Activated CD8-positive, alpha-beta memory T cell treated with anti-CD3 and anti-CD28 coated beads for 1 hour (primary cell): ENCODE results near the gene IGF1.

Experiments used
- DNase-seq, 2 donors: peaks; one replicate each; pipeline ENCODE4 v3.0.0-alpha.2; 2020; ENCODE audit warnings: low read depth in 1 of 2; ENCODE audit errors: extremely low read depth in 1 of 2

Gene IGF1

DNA sequence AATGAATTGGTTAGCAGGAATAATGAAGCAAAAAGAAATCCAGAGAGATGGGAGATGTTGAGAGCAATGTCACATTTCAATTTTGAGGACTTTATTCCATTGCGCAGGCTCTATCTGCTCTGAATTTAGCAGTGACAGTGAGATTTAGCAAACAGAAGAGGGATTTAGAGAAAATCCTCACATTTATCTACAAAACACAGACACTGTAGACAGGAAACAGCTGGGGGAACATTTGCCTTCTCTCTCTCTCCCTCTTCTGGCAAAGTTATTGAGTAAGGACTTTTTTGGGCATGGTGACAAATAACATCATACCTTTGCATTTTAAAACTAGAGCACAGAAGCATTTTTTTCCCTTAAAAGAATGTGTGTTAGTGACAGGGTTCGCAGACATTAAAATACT, at the start of gene IGF1:
IGF1 (minus strand) TSS at position 158 of the 400 bp plus-strand sequence. CDS start 182 bp downstream, outside the sequence.
- no peak for DNase-seq

DNA sequence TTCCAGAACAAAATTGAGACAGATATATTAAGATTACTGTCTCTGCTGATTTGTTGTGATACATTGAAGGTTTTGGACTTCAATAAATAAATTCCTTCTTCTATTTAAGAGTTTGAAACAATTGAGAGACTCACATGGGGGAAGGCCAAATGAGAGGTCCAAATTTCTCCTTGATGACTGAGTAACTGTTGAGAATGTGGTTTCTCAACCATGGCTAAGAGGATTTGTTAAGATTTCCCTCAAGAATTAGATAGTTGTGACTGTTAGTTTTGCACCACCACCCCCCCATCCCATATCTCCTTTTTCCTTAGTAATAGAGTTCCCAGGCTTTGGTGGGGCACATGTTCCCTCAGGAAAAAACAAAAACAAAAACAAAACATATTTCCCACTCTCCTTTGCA, 47.7 kb upstream of the IGF1 start:
- no peak for DNase-seq

DNA sequence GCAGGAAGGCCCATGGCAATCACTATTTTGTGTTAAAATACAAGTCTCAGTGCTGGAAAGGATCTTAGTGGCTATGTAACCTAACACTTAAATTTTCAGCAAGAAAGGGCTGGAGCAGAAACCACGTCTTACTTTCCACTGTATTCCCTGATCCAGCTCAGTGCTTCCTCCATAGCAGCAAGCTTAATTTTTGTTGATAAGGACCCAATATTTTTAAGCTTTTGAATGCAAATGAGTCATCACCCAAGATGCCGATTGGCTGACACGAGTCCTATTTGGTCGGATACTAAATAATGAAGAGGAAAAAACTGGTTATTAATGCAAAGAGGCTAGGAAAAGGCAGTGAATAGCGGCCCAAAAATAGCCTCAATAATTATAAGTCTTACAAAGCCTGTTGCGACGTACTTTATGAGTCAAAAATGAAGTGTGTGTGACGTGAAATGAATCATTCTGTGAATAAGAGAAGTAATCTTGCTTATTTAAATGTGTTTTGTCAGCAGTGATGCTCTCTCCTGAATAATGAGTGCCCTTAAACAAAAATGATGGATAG, 46.9 kb upstream of the IGF1 start:
- DNase-seq, result no peak

GRCh38 chr12:102526656-102527055, 46.3 kb upstream of the IGF1 start:
- DNase-seq, result no peak

DNA sequence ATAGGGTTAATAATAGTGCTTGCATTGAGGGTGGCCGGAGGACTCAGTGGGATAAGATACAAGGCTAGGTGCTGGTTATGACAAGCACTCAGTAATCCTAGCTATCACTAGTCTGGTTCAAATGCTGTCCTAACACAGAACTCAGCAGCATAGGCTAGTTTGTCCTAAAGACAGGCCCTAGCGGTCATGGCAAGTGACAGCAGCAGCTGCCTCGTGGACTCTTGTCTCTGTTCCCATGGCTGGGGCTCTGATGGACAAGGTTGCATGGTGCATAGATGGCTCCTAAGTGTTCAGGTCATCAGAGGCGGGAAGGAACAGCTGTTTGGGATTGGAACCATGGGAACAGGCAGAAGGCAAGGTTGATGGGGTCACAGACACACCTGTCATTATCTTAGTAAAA, 42.4 kb upstream of the IGF1 start:
- DNase-seq, result no peak

GRCh38 chr12:102521662-102522277, 41.4 kb upstream of the IGF1 start:
- DNase-seq, result no peak

DNA sequence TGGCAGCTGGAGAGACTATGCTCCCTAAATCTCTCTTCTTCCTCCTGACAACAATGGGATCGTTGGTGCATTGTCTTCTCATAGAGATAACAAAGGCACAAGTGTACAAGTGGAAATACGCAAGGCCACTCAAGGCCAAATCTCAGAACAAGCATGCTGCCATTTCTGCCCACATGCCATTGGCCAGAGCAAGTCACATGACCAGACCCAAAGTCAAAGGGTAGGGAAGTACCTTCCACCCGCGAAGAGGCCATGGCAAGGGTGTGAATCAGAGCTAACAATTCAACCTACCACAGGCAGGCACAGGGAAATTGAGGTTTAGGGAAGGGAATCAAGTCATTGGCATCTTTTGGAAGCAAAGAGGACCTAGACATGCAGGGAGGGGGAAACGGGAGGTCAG, 38.5 kb upstream of the IGF1 start:
- DNase-seq, result no peak

- DNase-seq, result no peak
These were observed 34.3 kb upstream of the IGF1 start for GRCh38 chr12:102514696-102515095.

DNA sequence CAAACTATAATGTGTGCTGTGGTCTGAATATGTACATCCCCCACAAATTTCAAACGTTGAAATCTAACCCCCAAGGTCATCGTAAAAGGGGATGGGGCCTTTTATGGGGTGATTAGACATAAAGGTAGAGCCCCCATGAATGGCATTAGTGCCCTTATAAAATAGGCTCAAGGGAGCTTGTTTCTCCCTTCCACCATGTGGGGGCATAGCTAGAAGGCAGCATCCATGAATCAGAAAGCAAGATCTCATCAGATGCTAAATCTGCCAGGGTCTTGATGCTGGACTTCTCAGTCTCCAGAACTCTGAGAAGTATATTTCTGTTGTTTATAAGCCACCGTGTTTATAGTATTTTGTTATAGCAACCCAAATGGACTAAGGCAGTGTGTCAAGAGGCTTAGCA, 33.4 kb upstream of the IGF1 start:
- no peak for DNase-seq

DNA sequence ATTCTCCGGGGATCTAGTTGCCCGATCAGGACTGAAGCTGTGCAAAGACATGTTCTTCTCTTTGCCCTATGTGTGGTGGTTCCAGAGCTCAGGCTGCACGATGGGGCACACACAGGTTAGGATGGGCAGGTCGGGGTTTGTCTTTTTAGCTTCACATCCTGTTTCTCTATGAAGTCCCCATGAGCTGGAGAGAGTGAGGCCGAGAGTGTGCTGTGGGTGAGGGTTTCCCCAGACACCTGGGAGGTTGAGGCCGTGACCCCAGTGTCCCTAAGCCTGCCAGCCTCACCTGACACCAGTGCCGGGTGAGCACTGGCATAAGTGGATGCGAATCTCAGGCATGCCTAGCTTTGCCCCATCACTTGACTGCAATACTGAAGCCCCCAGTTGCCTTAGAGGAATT, 32.9 kb upstream of the IGF1 start:
- no peak for DNase-seq

- no peak for DNase-seq
These were observed 32.2 kb upstream of the IGF1 start for GRCh38 chr12:102512523-102512922.

GRCh38 chr12:102511575-102511974, 31.2 kb upstream of the IGF1 start:
- DNase-seq, result no peak

GRCh38 chr12:102510463-102510862, 30.1 kb upstream of the IGF1 start:
- DNase-seq, result no peak

GRCh38 chr12:102510031-102510430, 29.7 kb upstream of the IGF1 start:
- no peak for DNase-seq

GRCh38 chr12:102509123-102509626, 28.8 kb upstream of the IGF1 start:
- no peak for DNase-seq

GRCh38 chr12:102508052-102508451, 27.7 kb upstream of the IGF1 start:
- DNase-seq, result no peak

- DNase-seq, result no peak
These were observed 26.9 kb upstream of the IGF1 start for GRCh38 chr12:102507301-102507700.

GRCh38 chr12:102504871-102505270, 24.5 kb upstream of the IGF1 start:
- DNase-seq, result no peak

DNA sequence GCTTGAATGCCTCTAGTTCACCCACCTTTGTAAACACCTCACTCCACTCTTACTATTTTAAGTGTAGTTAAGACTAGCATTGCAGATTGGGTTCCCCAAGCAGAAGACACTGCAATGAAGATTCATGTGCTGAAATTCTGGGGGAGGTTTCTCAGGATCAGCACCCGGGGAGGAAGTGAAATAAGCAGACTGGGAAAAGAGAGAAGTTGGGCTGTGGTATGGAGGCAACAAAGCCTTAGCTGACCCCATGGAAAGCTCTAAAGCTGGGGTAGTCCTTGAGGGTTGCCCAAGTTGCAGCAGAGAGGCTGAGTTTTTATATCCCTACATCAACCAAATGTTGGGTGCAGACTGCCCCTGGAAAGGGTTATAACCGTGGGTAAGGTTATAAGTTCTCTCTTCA, 23.9 kb upstream of the IGF1 start:
- no peak for DNase-seq

DNA sequence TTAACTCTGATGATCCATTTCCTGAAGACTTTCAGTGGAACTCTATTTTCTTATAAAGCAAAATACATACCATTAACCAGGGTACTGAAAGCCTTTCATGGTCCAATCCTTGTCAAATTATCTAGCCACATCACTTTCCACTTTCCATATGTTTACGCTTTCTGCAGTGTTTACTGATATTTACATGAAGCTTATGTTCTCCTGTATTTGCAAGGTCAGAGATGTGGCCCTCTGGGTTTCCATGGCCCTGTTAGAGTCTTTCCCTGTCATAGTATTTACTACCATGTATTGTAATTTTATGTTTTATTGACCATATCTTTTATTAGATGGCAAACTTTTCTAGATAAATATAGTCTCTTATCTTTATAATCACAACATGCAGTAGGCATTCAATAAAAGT, 23.5 kb upstream of the IGF1 start:
- DNase-seq, result no peak

DNA sequence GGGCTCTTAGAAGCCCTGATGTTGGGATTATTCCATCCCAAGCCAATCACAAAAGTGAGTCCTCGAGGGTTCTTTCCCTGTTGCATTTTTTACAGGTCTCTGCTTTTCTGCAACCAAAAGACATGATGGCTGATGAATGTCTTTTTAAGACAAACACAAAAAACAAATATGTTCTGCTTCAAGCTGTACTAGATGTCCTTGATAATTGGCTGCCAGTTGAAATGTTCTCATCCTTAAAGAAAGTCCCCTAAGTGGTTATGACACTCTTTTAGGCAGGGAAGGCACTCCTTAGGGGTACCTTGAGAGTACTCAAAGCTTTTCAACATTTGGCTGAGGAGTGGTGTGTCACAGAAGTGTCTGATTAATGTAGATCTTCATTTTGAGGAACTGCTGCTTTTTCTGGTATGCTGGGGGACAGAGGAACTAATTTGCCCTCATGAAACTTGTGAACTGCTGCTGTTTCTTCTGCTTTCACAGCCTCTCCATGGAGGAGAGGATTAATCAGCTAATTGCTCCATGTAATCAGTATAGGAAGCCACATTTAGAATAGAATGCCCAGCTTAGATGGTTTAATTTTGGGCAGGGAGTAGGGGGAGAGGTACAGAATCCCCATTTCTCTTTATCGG, 22.8 kb upstream of the IGF1 start:
- no peak for DNase-seq

GRCh38 chr12:102501773-102502172, 21.4 kb upstream of the IGF1 start:
- DNase-seq, result no peak
